GM15510 (cell line): ENCODE measurements around the gene ANKRD34B.

ENCODE experiments used
- POLR2A ChIP-seq: IDR thresholded peaks from 3 replicates; pipeline ENCODE4 v1.6.1; 2011; ENCODE audit warnings: borderline replicate concordance; ENCODE audit not compliant: insufficient read length; ENCODE audit errors: extremely low read depth

The ANKRD34B gene

GRCh38 chr5:80569961-80570786 lies at the start of gene ANKRD34B:
Gene ANKRD34B, minus strand, starts transcription at chr5:80570280. Its CDS starts 10,261 bp downstream, at chr5:80560019.
- no peak for TF ChIP-seq POLR2A

- TF ChIP-seq POLR2A: no peak
Observed at GRCh38 chr5:80619086-80619485, 49.0 kb upstream of the ANKRD34B start.

- no peak for TF ChIP-seq POLR2A
Observed at GRCh38 chr5:80618438-80618837, 48.4 kb upstream of the ANKRD34B start.

DNA sequence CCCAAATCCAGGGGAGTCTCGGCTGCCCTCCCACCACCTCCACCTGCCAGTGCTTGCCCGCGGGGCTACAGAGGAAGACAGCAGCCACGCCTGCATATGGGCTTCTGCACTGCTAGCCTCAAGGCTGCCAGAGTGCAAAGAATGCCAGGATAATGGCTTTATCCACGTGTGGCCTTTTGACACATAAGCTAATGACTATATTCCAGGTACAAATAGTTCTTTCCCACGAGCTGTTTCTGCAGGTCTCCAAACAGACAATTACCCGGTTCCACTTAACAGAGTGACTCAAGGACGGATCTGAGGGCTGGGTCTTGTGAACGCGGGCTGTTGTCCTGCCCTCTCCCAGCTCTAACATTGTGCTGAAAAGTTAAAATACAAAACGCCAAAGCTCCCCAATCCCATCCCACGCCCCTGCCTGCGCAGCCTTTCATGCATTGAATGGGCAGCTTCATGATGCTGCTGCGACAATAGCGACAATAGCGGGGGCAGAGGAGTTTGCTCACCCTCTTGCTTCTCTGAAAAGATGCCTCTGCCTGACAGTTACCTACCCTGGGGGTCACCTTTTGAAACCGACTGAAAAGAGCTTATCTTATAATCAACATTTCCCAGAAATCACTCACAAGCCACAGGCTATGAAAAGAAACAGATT lies 45.3 kb upstream of the ANKRD34B start:
- TF ChIP-seq POLR2A: no peak

GRCh38 chr5:80609692-80610091 lies 39.6 kb upstream of the ANKRD34B start:
- TF ChIP-seq POLR2A: no peak

DNA sequence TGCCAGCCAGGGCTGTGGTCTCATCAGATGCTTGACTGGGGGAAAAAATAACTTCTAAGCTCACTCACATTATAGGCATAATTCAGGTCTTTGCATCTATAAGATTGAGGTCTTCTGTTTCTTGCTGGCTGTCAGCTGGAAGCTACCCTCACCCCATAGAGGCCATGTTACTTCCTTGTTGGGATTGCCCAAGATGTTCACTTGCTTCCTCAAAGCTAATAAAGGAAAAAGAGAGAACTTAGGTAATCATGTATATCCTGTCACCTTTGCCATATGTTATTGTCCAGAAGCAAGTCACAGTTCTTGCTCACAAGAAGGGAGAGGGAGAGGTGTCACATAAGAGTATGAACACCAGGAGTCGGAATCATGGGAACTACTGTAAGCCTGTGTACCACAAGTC lies 38.7 kb upstream of the ANKRD34B start:
- TF ChIP-seq POLR2A: no peak

DNA sequence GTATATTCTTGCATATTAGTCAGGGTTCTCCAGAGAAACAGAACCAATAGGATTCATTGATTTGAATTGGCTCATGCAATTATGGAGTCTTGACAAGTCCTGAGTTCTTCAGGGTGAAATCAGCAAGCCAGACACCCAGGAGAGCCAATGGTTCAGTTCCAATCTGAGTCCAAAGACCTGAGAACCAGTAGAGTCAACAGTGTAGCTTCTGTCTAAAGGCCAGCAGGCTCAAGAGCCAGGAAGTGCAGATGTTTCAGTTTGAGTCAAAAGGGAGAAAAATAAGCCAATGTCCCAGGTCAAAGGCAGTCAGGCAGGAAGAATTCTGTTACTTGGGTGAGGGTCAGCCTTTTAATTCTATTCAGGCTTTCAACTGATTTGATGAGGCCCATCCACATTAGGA lies 37.8 kb upstream of the ANKRD34B start:
- no peak for TF ChIP-seq POLR2A

DNA sequence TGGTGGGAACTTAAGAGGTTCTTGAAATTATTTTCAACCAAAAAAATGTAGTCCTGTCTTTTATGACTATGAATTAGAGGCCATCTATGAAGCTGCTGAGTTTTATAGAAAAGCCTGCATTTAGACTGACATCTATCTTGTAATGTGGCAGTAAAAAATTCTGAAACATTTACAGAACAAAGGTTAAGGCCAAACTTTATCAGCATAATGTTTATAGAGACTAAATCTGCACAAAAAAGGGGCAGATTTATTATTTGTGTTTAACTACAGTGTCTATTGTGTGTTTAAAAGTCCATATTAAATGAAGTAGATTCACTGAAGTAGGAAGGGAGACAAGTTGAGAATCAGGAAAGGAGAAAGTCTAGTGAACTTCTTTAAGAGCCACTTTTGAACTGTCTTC lies 37.3 kb upstream of the ANKRD34B start:
- no peak for TF ChIP-seq POLR2A

- no peak for TF ChIP-seq POLR2A
Observed at GRCh38 chr5:80600943-80601693, 31.0 kb upstream of the ANKRD34B start.

- TF ChIP-seq POLR2A: no peak
Observed at GRCh38 chr5:80597500-80597899, 27.4 kb upstream of the ANKRD34B start.

DNA sequence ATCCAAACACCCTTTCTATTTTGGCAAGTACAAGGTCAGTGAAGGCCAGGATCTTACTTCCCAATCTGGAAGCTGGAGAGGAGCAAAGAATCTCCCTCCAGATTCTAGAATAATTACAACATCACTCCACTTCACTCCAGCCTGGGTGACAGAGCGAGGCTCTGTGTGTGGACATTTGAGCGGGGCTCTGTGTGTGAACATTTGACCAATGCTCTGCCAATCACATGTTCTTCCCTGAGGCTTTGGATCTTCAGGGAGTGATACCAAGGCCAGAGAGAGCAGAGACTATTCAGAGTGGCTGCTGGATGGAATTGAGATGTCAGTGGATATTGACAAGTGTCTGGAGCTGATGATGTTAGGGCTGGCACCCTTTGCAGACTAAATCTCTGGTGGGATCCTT lies 24.7 kb upstream of the ANKRD34B start:
- TF ChIP-seq POLR2A: no peak

DNA sequence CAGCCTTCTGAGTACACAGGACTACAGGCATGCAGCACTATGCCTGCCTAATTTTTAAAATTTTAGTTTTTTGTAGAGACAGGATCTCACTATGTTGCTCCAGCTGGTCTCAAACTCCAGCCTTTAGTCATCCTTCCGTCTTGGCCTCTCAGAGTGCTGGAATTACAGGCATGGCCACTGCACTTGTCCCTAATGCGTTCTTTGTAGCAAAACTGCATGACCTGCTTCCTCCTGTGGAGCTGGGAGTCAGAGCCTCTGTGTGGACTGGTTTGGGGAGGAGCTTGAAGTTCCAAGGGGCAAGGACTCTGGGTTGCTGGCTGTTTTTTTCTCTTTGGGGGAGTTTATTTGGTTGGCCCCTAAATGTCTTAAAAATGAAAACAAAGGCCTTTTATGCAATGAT lies 22.7 kb upstream of the ANKRD34B start:
- TF ChIP-seq POLR2A: no peak

- TF ChIP-seq POLR2A: no peak
Observed at GRCh38 chr5:80592105-80592504, 22.0 kb upstream of the ANKRD34B start.

DNA sequence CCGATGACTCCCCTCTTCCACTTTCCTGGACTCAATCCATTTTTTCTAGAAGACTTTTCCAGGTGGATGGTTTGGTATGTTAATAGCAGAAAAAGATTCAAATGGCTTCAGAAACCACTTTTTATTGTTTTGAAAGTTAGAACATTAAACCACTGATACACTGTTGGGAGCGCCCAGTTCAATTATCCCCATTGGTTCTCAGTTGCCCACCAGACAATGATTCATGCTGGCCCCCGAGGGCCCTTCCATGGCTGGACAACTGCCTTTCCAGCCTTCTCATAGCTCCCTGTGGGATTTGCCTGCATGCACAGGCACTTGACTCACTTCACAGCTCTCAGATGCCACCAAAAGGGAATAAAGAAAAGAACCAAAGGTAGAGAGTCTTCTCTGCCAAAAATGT lies 21.3 kb upstream of the ANKRD34B start:
- TF ChIP-seq POLR2A: no peak

GRCh38 chr5:80590766-80591165 lies 20.7 kb upstream of the ANKRD34B start:
- no peak for TF ChIP-seq POLR2A
